Stimulated activated CD4-positive, alpha-beta T cell treated with anti-CD3 and anti-CD28 coated beads, Interleukin-12 subunit alpha, Interleukin-12 subunit beta, amount 100 ng/mL, for 24 hours (primary cell): ENCODE measurements around the gene FOXD2.
"Not testable (repeated sequence)": the region's sequence is repeated elsewhere in the genome, so short reads cannot be mapped to it uniquely, and the experiment has no call there.

Experiments
- DNase-seq, 2 experiments: peaks; one replicate each; pipeline ENCODE4 v3.0.0-alpha.2; 2020; ENCODE audit warnings: low read depth in 2 of 2

FOXD2 gene

DNA sequence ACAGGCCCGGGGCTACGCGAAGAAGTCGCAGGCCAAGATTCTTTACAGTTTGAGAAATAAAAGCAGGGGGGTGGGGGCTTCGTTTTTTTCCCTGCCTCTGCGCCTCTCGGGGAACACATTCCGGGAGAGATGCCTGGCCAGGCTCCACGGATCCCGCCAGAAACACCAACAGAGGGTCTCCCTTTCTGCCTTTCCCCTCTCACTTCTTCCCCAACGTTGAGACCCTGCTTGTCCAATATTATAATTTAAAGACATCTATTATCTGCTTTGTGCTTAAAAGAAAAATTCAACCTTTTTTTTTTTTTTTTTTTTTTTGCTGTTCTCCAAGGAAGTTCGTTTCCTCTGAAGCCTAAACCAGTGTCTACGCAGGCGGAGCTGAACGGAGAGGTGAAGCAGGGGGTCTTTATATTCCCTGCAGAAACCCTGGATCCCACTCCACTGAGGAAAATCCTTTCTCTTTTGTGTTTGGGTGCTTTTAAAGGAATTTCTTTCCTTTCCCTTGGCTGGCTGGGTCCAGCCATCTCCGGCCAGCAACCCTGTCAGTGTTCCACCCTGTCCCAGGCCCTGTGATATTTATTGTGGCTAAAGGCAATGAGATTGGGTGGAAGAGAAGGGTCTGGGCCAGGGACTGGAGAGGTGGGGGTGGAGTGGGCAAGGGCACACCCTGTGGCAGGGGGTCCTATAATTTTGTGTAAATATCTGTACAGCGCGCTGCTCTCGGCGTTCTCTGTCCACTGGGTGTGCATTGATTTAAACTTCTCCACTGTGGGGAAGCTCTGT lies 2.2 kb downstream of the FOXD2 start:
- no peak for DNase-seq

- no peak for DNase-seq
Observed at GRCh38 chr1:47440599-47441081, 2.8 kb downstream of the FOXD2 start.

DNA sequence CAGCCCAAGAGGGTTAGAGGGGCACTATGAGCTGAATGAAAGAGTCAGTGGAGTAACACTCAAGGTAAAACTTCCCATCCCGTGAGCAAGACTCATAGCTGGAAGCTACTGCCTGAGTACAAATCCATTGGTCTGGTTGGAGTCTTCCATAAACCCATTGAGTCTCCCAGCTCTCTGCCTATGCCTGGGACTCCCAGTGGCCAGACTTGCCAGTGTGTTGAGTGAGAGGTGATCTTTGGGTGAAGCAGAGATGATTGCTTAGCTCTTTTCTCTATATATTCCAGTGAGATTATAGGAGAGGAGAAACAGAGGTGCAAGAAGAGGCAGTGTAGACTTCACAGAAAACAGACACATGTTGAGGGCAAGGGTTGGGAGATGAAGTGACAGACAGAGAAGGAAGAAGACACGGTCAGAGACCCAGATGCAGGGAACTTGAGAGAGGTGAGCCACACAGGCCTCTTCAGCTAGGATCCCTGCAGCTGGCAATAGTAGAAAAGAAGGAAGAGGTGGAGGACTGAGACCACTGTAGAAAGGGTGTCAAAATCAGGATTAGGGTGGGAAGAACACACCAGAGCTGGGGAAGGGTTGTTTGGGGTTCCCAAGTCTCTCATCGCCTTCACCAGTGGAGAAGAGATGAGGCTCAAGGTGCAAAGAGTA lies 3.7 kb downstream of the FOXD2 start:
- DNase-seq = no peak

DNA sequence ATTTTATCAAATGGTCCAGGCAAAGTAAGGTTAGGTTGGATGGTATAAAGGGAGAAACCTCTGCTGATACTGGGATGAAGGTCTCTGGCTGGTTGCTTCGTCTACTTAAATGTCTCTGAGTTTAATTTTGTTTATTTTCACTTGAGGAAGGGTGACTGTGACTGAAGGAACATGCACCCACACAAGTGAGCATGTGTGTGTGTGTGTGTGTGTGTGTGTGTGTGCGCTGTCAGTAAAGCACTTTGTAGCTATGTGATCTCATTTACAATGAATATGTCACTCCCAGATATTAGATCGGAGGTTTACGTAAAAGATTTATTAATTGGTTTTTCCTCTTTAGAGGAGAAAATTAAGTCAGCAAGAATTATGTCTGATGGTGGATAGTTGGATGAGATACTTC lies 4.4 kb downstream of the FOXD2 start:
- DNase-seq = no peak

GRCh38 chr1:47442842-47443529 lies 5.1 kb downstream of the FOXD2 start:
- no peak for DNase-seq

GRCh38 chr1:47443530-47444296 lies 5.9 kb downstream of the FOXD2 start:
- no peak for DNase-seq

DNA sequence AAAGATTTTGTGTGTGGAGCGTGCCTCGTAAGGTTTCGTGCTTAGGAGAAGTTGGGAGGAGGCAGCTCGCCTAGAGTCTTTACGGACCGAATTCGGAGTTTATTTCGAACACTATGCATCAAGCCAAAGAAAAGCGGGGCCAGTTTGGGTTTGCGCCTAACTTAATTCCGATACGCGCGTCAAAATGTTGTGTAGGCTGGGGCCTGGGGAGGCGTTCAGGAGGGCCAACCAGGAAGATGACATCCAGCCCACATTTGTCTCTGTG lies 6.4 kb downstream of the FOXD2 start:
- DNase-seq = no peak

DNA sequence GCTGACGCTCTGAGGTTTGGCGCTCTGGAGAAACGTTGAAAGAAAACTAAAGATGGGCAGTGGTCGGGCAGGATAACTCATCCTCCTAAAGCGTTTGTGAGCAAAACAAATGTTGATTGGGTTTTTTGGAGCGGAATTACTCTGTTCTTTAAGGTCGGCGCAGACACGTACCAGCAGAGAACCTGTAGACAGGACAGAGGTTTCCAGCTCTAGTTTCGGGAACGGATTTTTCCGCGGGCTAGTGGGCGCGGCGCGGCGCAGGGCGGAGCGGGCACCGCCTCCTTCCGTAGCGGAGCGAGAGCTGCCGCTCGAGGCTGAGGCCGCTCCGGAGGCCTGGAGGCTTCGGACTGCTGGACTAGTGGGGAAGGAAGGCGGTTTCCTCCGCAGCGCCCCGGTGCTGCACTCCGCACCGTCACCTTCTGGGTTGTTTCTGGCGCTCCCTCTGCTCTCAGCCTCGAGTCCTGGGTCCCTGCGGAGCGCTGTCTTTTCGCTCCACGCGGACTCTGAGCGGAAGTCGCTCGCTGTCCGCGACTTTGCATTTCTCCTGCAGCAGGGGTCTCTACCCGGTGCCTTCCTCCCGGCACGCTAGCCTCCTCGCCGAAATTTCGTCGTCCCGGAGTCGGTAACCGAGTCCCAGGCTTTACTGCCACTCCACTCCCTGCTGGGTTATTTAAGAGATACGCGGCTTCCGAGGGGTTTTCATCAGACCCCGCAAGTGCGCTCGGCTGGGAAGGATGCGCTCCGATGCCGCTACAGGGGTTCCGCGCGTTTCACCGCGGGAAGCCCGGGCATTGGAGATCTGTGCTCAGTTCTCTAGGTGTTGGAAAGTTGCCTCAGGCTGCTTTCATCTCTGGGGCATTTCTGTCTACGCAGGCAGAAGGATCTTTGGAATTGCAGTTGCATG lies 7.0 kb downstream of the FOXD2 start:
- DNase-seq = peak in 1 of 2 experiments; percentile 47

GRCh38 chr1:47445823-47446550 lies 8.1 kb downstream of the FOXD2 start:
- DNase-seq = no peak

DNA sequence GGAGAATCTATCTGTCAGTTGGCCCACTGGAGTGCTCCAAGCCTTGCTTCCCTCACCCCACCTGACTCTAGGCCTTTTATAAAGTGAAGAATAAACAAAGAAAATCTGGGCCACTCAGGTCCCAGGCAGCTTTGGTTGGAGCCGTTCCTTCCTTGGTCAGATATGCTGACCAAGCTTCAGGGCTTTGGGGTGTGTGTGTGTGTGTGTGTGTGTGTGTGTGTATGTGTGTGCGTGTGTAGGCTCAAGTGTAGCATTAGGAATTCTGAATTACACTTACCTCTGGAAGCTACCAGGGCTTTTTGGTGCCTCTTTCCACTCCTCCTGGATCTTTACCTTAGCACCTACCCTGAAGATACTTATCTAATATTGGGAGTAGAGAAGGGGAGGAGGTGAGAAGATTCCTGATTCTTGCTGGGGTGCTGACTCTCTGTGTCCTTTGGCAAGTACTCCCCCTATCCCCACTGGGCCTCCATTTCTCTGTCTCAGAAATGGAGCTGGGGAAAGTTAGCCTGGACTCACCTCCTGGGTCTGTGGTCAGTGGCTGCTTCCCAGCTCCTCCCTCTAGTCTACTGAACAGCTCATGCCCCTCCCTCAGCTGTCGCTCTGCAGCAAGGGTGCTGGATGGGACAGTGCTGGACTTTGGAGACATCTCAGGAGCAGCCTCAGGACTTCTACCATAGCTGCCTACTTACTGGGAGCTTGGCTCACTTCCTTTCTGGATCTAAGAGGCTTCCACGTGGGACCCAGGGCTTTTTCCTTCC lies 10.8 kb downstream of the FOXD2 start:
- DNase-seq = no peak

DNA sequence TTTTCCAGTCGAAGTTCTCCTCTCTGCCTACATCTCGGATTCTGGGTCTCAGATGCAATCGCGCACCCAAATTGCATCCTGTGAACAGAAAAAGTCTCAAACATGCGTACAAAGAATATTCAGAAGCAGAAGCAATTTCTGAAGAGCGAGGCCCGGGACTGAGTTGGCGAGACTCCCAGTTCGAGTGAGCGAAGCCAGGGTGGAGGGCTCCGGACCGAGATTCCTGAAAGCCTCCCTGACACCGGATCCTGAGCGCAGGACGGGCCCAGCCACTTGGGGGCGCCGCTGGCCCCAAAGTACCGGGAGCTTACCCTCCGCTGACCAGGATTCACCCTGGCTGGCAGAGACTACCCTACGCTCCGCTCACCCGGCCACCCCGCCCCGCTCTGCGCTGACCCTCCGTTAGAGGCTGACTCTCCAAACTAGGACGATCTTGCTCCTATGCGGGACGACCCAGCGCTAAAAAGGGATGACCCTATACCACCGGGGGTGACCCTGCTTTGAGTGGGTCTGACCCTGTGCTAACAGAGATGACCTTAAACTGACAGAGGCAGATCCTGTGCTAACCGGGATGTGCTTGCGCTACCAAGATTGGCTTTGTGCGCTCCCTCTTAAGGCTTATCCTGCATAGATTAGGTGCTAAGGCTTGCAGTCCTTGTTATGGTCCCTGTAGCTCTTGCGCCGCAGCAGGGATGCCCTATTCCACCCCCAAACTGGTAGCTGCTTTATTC lies 12.1 kb downstream of the FOXD2 start:
- no peak for DNase-seq

- no peak for DNase-seq
Observed at GRCh38 chr1:47450606-47451005, 12.8 kb downstream of the FOXD2 start.

DNA sequence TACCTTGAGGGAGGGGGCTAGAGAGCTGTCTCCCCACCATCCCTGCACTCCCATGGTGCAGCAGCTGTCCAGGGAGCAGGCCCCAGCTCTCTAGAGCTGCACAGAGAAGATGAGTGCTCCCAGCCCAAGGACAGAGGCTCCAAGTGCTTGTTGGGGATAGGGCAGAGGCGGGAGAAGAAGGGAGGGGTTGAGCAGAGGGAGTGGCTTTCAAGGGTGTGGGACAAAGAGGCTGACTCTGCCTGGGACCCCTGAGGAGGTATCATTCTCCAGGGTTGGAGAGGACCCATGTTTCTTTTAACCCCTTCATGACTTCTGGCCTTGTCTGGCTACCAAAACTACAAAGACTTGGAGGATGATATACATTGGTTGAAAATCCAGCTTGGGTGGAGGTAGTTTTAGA lies 14.6 kb downstream of the FOXD2 start:
- DNase-seq = no peak

- not testable (repeated sequence) for DNase-seq
Observed at GRCh38 chr1:47453910-47454309, 16.1 kb downstream of the FOXD2 start.

DNA sequence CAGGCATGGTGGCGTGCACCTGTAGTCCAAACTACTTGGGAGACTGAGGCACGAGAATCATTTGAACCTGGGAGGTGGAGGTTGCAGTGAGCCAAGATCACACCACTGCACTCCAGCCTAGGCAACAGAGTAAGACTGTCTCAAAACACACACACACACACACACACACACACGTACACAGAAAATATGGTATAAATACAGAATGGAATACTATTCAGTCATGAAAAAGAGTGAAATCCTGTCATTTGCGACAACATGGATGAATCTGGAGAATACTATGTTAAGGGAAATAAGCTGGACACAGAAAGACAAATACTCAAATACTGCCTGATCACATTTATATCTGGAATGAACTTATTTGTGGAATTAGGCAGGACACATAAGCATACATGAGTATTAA lies 18.4 kb downstream of the FOXD2 start:
- no peak for DNase-seq

DNA sequence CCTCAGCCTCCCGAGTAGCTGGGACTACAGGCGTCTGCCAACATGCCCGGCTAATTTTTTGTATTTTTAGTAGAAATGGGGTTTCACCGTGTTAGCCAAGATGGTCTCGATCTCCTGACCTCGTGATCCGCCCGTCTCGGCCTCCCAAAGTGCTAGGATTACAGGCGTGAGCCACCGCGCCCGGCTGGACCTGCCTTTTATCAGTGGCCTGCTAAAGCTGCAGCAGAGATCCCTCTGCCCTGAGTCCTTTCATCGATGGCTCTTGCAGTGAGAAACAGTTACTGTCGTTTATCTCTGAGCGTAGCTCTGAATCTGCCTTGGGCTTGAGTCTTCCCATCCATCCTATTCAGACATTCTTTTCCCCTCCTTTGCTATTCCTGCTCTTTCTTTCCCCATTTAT lies 19.7 kb downstream of the FOXD2 start:
- DNase-seq = not testable (repeated sequence)

- DNase-seq = no peak
Observed at GRCh38 chr1:47459253-47459788, 21.5 kb downstream of the FOXD2 start.

- no peak for DNase-seq
Observed at GRCh38 chr1:47460040-47460439, 22.2 kb downstream of the FOXD2 start.

DNA sequence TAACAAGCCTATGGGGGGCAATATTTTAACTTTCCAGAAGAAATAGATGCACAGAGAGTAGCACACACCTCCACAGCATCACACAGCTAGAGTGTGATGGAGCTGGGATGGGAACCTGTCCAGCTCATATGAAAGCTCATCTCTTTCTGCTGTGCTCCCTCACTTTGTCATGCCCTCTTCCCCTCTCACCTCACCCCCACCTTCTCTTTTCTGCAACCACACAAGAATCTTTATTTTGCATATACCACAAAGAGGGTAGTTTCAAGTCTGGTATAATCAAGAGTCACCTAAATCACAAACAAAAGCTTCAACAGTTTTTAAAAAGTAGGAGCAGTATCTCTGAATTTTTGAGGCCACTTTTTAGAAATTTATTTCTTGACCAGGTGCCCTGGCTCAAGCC lies 22.6 kb downstream of the FOXD2 start:
- DNase-seq = no peak
